ENCODE results near the gene AFF1.
A peak's percentile ranks its signal among the peaks of the same experiment; 100 is the strongest.

Gene AFF1

GRCh38 chr4:86934771-86935565 lies at the start of gene AFF1:
Gene AFF1, plus strand, starts transcription at chr4:86935011. Its CDS starts 13,523 bp downstream, at chr4:86948534.
- H3K9ac ChIP-seq (ENCODE audit: low read length), result peak within 1 kb of the TSS; percentile 44
- no peaks in the 10 kb centered on the region for H3K79me2 ChIP-seq (ENCODE audit: insufficient read depth, low read length)
- H3K9me3 ChIP-seq (ENCODE audit: insufficient read depth, low read length), result no peaks in the 10 kb centered on the region
- H3K4me3 ChIP-seq (ENCODE audit: insufficient read depth, low read length, poor library complexity, severe bottlenecking), result peak within 1 kb of the TSS; percentile 58
- H3K27ac ChIP-seq (ENCODE audit: low read depth, low read length), result no peak within 1 kb of the TSS
- H3K9me2 ChIP-seq (replicated peaks; ENCODE audit: insufficient read depth, low read length), result no peaks in the 10 kb centered on the region
- H2AFZ ChIP-seq (ENCODE audit: low read depth, low read length, severe bottlenecking), result peak within 1 kb of the TSS; percentile 77
- H3K27me3 ChIP-seq (ENCODE audit: low read length), result no peaks in the 10 kb centered on the region
- H4K20me1 ChIP-seq (ENCODE audit: low read depth, low read length), result no peaks in the 10 kb centered on the region
- H3K4me2 ChIP-seq (ENCODE audit: low read depth, low read length, poor library complexity, severe bottlenecking), result peak within 1 kb of the TSS; percentile 64
- H3F3A ChIP-seq (ENCODE audit: insufficient read depth), result peaks cover 7% of the 10 kb centered on the region; the same call in 1 of the 2 replicates
- H3K36me3 ChIP-seq (ENCODE audit: low read length), result no peaks in the 10 kb centered on the region
- TF ChIP-seq EZH2phosphoT487 (conservative IDR thresholded peaks at IDR 0.05; ENCODE audit: low read length) (no peak), CTCF (IDR thresholded peaks at IDR 0.05; ENCODE audit: insufficient read depth, low read length, poor library complexity, severe bottlenecking) (no peak)

- Histone ChIP-seq H3K4me2 (ENCODE audit: low read depth, low read length, poor library complexity, severe bottlenecking) (no peak overlapping the region), H3F3A (ENCODE audit: insufficient read depth) (no peaks in the 10 kb centered on the region), H2AFZ (ENCODE audit: low read depth, low read length, severe bottlenecking) (no peak overlapping the region), H3K4me3 (ENCODE audit: insufficient read depth, low read length, poor library complexity, severe bottlenecking) (no peak overlapping the region), H3K36me3 (ENCODE audit: low read length) (no peaks in the 10 kb centered on the region), H3K9ac (ENCODE audit: low read length) (no peak overlapping the region), H4K20me1 (ENCODE audit: low read depth, low read length) (no peaks in the 10 kb centered on the region), H3K9me2 (replicated peaks; ENCODE audit: insufficient read depth, low read length) (no peaks in the 10 kb centered on the region), H3K9me3 (ENCODE audit: insufficient read depth, low read length) (no peaks in the 10 kb centered on the region), H3K79me2 (ENCODE audit: insufficient read depth, low read length) (no peaks in the 10 kb centered on the region), H3K27me3 (ENCODE audit: low read length) (no peaks in the 10 kb centered on the region), H3K27ac (ENCODE audit: low read depth, low read length) (no peak overlapping the region)
- no peak for TF ChIP-seq EZH2phosphoT487 (conservative IDR thresholded peaks at IDR 0.05; ENCODE audit: low read length)
- TF ChIP-seq CTCF (IDR thresholded peaks at IDR 0.05; ENCODE audit: insufficient read depth, low read length, poor library complexity, severe bottlenecking), result no peak
Observed at GRCh38 chr4:86890790-86891189, 44.0 kb upstream of the AFF1 start.

GRCh38 chr4:86891762-86892635 lies 42.8 kb upstream of the AFF1 start, which contains the start of gene C4orf36:
Gene C4orf36, minus strand, starts transcription at chr4:86892422. Its CDS starts 902 bp downstream, at chr4:86891520.
- no peak within 1 kb of the TSS for H3K27ac ChIP-seq (ENCODE audit: low read depth, low read length)
- H4K20me1 ChIP-seq (ENCODE audit: low read depth, low read length), result no peaks in the 10 kb centered on the region
- H3K9ac ChIP-seq (ENCODE audit: low read length), result no peak within 1 kb of the TSS
- no peaks in the 10 kb centered on the region for H3K79me2 ChIP-seq (ENCODE audit: insufficient read depth, low read length)
- H3F3A ChIP-seq (ENCODE audit: insufficient read depth), result no peaks in the 10 kb centered on the region
- no peak within 1 kb of the TSS for H2AFZ ChIP-seq (ENCODE audit: low read depth, low read length, severe bottlenecking)
- H3K27me3 ChIP-seq (ENCODE audit: low read length), result no peaks in the 10 kb centered on the region
- H3K4me2 ChIP-seq (ENCODE audit: low read depth, low read length, poor library complexity, severe bottlenecking), result no peak within 1 kb of the TSS
- no peaks in the 10 kb centered on the region for H3K9me3 ChIP-seq (ENCODE audit: insufficient read depth, low read length)
- H3K36me3 ChIP-seq (ENCODE audit: low read length), result no peaks in the 10 kb centered on the region
- no peak within 1 kb of the TSS for H3K4me3 ChIP-seq (ENCODE audit: insufficient read depth, low read length, poor library complexity, severe bottlenecking)
- no peak for TF ChIP-seq CTCF (IDR thresholded peaks at IDR 0.05; ENCODE audit: insufficient read depth, low read length, poor library complexity, severe bottlenecking)
- no peak for TF ChIP-seq EZH2phosphoT487 (conservative IDR thresholded peaks at IDR 0.05; ENCODE audit: low read length)
- H3K9me2 ChIP-seq (replicated peaks; ENCODE audit: insufficient read depth, low read length), result no peaks in the 10 kb centered on the region
